SH-SY5Y (cell line): ENCODE data around the gene FOXO1.

Source experiments
- GATA2 ChIP-seq: IDR thresholded peaks from 2 replicates; pipeline ENCODE4 v1.6.1; 2011; ENCODE audit warnings: mild to moderate bottlenecking, low read depth, low read length
- GATA3 ChIP-seq: IDR thresholded peaks from 2 replicates; pipeline ENCODE4 v1.6.1; 2011; ENCODE audit warnings: low read depth, mild to moderate bottlenecking, low read length, moderate library complexity

- no peak for TF ChIP-seq GATA2
- no peak for TF ChIP-seq GATA3
Observed at GRCh38 chr13:40562975-40563349, 103.5 kb downstream of the FOXO1 start.
